B cell (primary cell): ENCODE data around the gene APOM. TPM values are rescaled to one million over a fixed set of nuclear protein-coding genes. Genes with fewer than 3 reads are reported as not detected.
A peak's percentile ranks its signal among the peaks of the same experiment; 100 is the strongest.

ENCODE experiments used
- ATAC-seq: fragments of 200-7000 bp; cut with Tn5 transposase; one replicate; pipeline ENCODE4 v1.10.0; 2021; ENCODE audit warnings: low read depth, mild to moderate bottlenecking, moderate number of reproducible peaks, moderate library complexity
- CTCF ChIA-PET: fragments of 350-600 bp; sonication (Branson Sonifier 250); formaldehyde crosslinking; loops from one replicate; lab custom pipeline; 2021; ENCODE audit warnings: antibody characterized with exemption, inconsistent platforms; lab: Charles Lee
- POLR2A ChIA-PET: fragments of 350-600 bp; sonication (Branson Sonifier 250); formaldehyde crosslinking; loops from one replicate; lab custom pipeline; 2021; ENCODE audit warnings: antibody characterized with exemption; lab: Charles Lee
- DNase-seq: peaks from one replicate; pipeline ENCODE4 v3.0.0; 2013
- H2AFZ ChIP-seq: 2 replicates; pipeline ENCODE4 v1.6.1; 2012; ENCODE audit warnings: mild to moderate bottlenecking, low read depth, low read length; ENCODE audit not compliant: insufficient read depth, poor library complexity, severe bottlenecking
- H3K27ac ChIP-seq, 2 donors: 1 replicate in 1 of 2; 2 replicates in 1 of 2; pipeline ENCODE4 v1.5.1; 2012 to 2013; ENCODE audit warnings: low read length in 2 of 2, mild to moderate bottlenecking in 2 of 2, moderate library complexity in 1 of 2
- H3K27me3 ChIP-seq, 4 experiments: fragments of 200-600 bp in 1 of 4; sonication (generic) in 1 of 4; replicated peaks in 1 of 4; 1 replicate in 2 of 4; 2 replicates in 2 of 4; pipeline versions ENCODE4 v1.6.1 to v1.7.0; 2013 to 2016; ENCODE audit warnings: low read length in 3 of 4, mild to moderate bottlenecking in 2 of 4, mixed read lengths in 1 of 4, moderate library complexity in 1 of 4; ENCODE audit not compliant: insufficient read depth in 4 of 4, control insufficient read depth in 3 of 4; ENCODE audit errors: control extremely low read depth in 1 of 4
- H3K36me3 ChIP-seq, 2 experiments: replicated peaks in 1 of 2; 1 replicate in 1 of 2; 2 replicates in 1 of 2; pipeline versions ENCODE4 v1.6.1 to v1.7.1; 2013; ENCODE audit warnings: low read length in 1 of 2; ENCODE audit not compliant: insufficient read depth in 2 of 2, control insufficient read depth in 1 of 2; ENCODE audit errors: control extremely low read depth in 1 of 2, extremely low read depth in 1 of 2
- H3K4me1 ChIP-seq, 2 donors: fragments of 200-600 bp in 1 of 2; sonication (generic) in 1 of 2; 1 replicate in 1 of 2; 2 replicates in 1 of 2; pipeline versions ENCODE4 v1.5.1 to v1.6.1; 2013 to 2017; ENCODE audit warnings: low read length in 2 of 2; ENCODE audit not compliant: control insufficient read depth in 2 of 2, insufficient read depth in 2 of 2
- H3K4me2 ChIP-seq: replicated peaks from 2 replicates; pipeline ENCODE3; 2012; ENCODE audit warnings: mild to moderate bottlenecking, low read depth, low read length; ENCODE audit not compliant: poor library complexity, severe bottlenecking
- H3K4me3 ChIP-seq, 5 experiments: fragments of 200-600 bp in 1 of 5; sonication (generic) in 1 of 5; 1 replicate in 3 of 5; 2 replicates in 2 of 5; pipeline versions ENCODE4 v1.5.1 to v1.7.0; 2011 to 2016; ENCODE audit warnings: low read length in 4 of 5, mild to moderate bottlenecking in 4 of 5, low read depth in 2 of 5, control low read depth in 1 of 5, moderate library complexity in 1 of 5; ENCODE audit not compliant: insufficient read depth in 1 of 5; ENCODE audit errors: control extremely low read depth in 1 of 5, extremely low read depth in 1 of 5
- H3K79me2 ChIP-seq: fragments of 200-600 bp; sonication (generic); one replicate; pipeline ENCODE4 v1.6.0; 2016; ENCODE audit warnings: low read length; ENCODE audit not compliant: control insufficient read depth, insufficient read depth
- H3K9ac ChIP-seq: fragments of 200-600 bp; sonication (generic); 2 replicates; pipeline ENCODE4 v1.6.1; 2017; ENCODE audit warnings: mild to moderate bottlenecking, low read length, moderate library complexity
- H3K9me3 ChIP-seq, 3 donors: one replicate each; pipeline versions ENCODE4 v1.6.1 to v1.7.1; 2013; ENCODE audit warnings: low read length in 2 of 3; ENCODE audit not compliant: control insufficient read depth in 2 of 3, insufficient read depth in 1 of 3; ENCODE audit errors: control extremely low read depth in 1 of 3
- H4K20me1 ChIP-seq: 2 replicates; pipeline ENCODE4 v1.6.0; 2012; ENCODE audit warnings: mild to moderate bottlenecking, low read length; ENCODE audit not compliant: insufficient read depth, control insufficient read depth, poor library complexity, severe bottlenecking
- H3K27ac Mint-ChIP-seq: one replicate; pipeline ENCODE4 v1.8.0; 2021; ENCODE audit warnings: mixed read lengths
- H3K27me3 Mint-ChIP-seq: one replicate; pipeline ENCODE4 v1.8.0; 2021; ENCODE audit warnings: mixed read lengths
- H3K4me1 Mint-ChIP-seq: one replicate; pipeline ENCODE4 v1.8.0; 2021; ENCODE audit warnings: mixed read lengths
- H3K4me3 Mint-ChIP-seq: one replicate; pipeline ENCODE4 v1.8.0; 2021; ENCODE audit warnings: mixed read lengths
- H3K9me3 Mint-ChIP-seq: one replicate; pipeline ENCODE4 v1.8.0; 2022; ENCODE audit warnings: mixed read lengths; ENCODE audit not compliant: insufficient read depth
- EZH2 ChIP-seq: IDR thresholded peaks from 2 replicates; pipeline ENCODE4 v1.6.1; 2012; ENCODE audit warnings: borderline replicate concordance, low read depth, mild to moderate bottlenecking, moderate library complexity, low read length; ENCODE audit not compliant: insufficient read depth, poor library complexity, severe bottlenecking
- WGBS: methylation state at CpG from one replicate; pipeline ENCODE4 v1.1.5; 2013; ENCODE audit warnings: missing lambda C conversion rate; ENCODE audit not compliant: insufficient coverage; 5-methylcytosine and 5-hydroxymethylcytosine counted together
- intact Hi-C: fragments of 100-400 bp; cut with micrococcal nuclease; formaldehyde crosslinking; loops from one replicate; pipeline ENCODE4 v1.10.0; 2022
- polyA plus RNA-seq: library from polyadenylated mRNA; depleted of rRNA; stranded (reverse); fragments of >200 nt; gene quantifications from 2 replicates; pipeline ENCODE4 v1.2.3, GENCODE V29; 2012
- total RNA-seq, 2 donors: library from RNA; stranded (reverse); fragments of 120-200 nt in 1 of 2; gene quantifications; 1 replicate in 1 of 2; 2 replicates in 1 of 2; pipeline versions ENCODE4 v1.2.3 to v1.2.4, GENCODE V29; 2013 to 2022
- TF ChIP-seq, protein P1 (sequence below): fragments of 200-600 bp; IDR thresholded peaks from one replicate; pipeline ENCODE4 v1.8.0; 2022; ENCODE audit warnings: antibody characterized with exemption, mild to moderate bottlenecking

Gene APOM
- total and polyA plus RNA-seq, 2 donors (not counting 1 experiment from before 2014, with no cell fraction given), result 3.6 to 11.6 TPM

DNA sequence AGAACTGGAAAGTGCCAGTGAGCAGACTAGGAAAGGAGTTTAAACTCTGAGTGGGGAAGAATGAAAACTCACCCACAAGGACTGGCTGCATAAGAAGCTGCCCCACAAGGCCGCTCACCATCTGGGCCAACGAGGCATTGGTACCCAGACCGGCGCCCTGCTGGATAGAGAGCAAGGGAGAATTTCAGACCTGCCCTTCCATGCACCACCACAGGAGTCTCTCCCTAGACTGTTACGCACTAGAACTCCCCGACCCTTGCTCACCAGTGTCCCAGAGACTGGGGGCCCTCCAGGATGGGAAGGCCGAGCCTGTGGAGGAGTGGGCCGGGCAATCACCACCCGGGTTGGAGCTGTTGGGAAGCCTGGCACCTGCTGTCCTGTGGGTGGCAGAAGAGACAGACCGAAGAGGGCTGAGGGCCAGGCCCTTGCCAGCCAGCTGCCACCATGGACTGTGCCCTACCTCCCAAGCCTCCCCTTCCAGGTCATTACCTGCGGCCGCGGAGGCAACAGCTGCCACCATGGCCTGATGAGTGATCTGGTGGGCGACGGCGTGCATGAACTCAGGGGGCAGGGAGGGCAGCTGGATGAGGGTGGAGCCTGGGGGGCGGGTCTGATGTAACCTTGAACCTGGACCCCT lies 11.8 kb upstream of the APOM start:
- Mint-ChIP-seq H3K4me3 (no peak overlapping the region), H3K27me3 (no peaks in the 10 kb centered on the region), H3K9me3 (no peaks in the 10 kb centered on the region), H3K4me1 (no peaks in the 10 kb centered on the region), H3K27ac (no peak overlapping the region)
- Histone ChIP-seq H3K4me1 (no peaks in the 10 kb centered on the region), H3K27me3 (no peaks in the 10 kb centered on the region), H3K9ac (no peak overlapping the region), H3K9me3 (no peaks in the 10 kb centered on the region), H4K20me1 (peaks cover 33% of the 10 kb centered on the region), H3K4me3 (no peak overlapping the region), H3K36me3 (peaks cover 10 to 93% of the 10 kb centered on the region in 2 experiments), H3K27ac (no peak overlapping the region), H3K4me2 (no peak overlapping the region), H3K79me2 (peaks cover 19% of the 10 kb centered on the region), H2AFZ (no peak overlapping the region)
- intact Hi-C loops, result no loop called here
- CTCF ChIA-PET, result interaction anchor here (0.7 kb wide), 1 partner anchor 49 kb away, joined by 4 read pairs; no protein-coding TSS in a partner anchor
- ATAC-seq (no peak), DNase-seq (no peak)
- TF ChIP-seq EZH2, result no peak
- TF ChIP-seq, protein P1, sequence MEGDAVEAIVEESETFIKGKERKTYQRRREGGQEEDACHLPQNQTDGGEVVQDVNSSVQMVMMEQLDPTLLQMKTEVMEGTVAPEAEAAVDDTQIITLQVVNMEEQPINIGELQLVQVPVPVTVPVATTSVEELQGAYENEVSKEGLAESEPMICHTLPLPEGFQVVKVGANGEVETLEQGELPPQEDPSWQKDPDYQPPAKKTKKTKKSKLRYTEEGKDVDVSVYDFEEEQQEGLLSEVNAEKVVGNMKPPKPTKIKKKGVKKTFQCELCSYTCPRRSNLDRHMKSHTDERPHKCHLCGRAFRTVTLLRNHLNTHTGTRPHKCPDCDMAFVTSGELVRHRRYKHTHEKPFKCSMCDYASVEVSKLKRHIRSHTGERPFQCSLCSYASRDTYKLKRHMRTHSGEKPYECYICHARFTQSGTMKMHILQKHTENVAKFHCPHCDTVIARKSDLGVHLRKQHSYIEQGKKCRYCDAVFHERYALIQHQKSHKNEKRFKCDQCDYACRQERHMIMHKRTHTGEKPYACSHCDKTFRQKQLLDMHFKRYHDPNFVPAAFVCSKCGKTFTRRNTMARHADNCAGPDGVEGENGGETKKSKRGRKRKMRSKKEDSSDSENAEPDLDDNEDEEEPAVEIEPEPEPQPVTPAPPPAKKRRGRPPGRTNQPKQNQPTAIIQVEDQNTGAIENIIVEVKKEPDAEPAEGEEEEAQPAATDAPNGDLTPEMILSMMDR, result no peak
- POLR2A ChIA-PET, result no interaction called here
- 97% methylated on average over 10 of the region's 17 CpGs for whole genome bisulfite sequencing

DNA sequence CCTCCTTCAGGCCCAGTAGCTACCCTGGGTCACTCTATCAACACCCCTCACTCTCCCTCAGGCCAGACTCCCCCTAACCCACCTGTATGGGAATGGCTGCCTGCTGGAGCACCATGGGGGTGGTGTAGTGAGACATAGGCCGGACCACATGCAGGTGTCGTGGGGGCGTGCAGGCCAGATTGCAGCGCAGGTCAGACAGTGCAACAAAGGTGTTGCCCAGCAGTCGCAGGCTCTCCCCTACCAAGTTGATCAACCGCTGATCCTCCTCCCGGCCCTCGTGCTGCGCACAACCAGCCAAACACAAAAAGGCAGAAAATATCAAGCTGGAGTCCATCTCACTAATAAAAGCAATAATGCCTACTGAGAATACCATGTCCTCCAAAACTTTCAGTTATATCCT lies 10.4 kb upstream of the APOM start:
- Histone ChIP-seq H3K4me2 (no peak overlapping the region), H3K9me3 (no peaks in the 10 kb centered on the region), H3K4me3 (no peak overlapping the region), H3K9ac (no peak overlapping the region), H3K27me3 (no peaks in the 10 kb centered on the region), H3K79me2 (peaks cover 33% of the 10 kb centered on the region), H4K20me1 (peaks cover 38% of the 10 kb centered on the region), H3K4me1 (no peaks in the 10 kb centered on the region), H3K27ac (no peak overlapping the region), H3K36me3 (peaks cover 5 to 87% of the 10 kb centered on the region in 2 experiments), H2AFZ (no peak overlapping the region)
- peak overlapping the region; percentile 32 for H3K27ac Mint-ChIP-seq
- intact Hi-C loops, result no loop called here
- ATAC-seq (no peak), DNase-seq (no peak)
- WGBS, result 98% methylated on average over 9 of the region's 9 CpGs
- CTCF ChIA-PET, result no interaction called here
- H3K9me3 Mint-ChIP-seq, result no peaks in the 10 kb centered on the region
- H3K4me3 Mint-ChIP-seq, result no peak overlapping the region
- no peaks in the 10 kb centered on the region for H3K27me3 Mint-ChIP-seq
- TF ChIP-seq EZH2, result no peak
- POLR2A ChIA-PET, result interaction anchor here (0.6 kb wide), 1 partner anchor 533 kb away, joined by 8 read pairs; the partner anchor contains the start of gene RNF5
- peaks cover 5% of the 10 kb centered on the region for H3K4me1 Mint-ChIP-seq
